IMR-90 (cell line): Measurements from ENCODE around the gene RELN. TPM values are rescaled to one million over a fixed set of nuclear protein-coding genes. Genes with fewer than 3 reads are reported as not detected.
A peak's percentile ranks its signal among the peaks of the same experiment; 100 is the strongest.

ENCODE experiments used
- ATAC-seq: fragments of 200-7000 bp; cut with Tn5 transposase; 2 replicates; pipeline ENCODE4 v1.9.1; 2020; ENCODE audit warnings: low read depth, mild to moderate bottlenecking, moderate library complexity
- BruUV-seq: library from RNA; stranded (reverse); fragments of 400-500 nt; replicated peaks from 2 replicates; lab custom pipeline; 2021; lab: Mats Ljungman, UMichigan
- CTCF ChIA-PET: fragments of 300-600 bp; formaldehyde crosslinking; extraction: SDS; loops from one replicate; lab custom pipeline; 2021; ENCODE audit warnings: antibody characterized with exemption; lab: Yijun Ruan, JAX
- POLR2A ChIA-PET: fragments of 300-600 bp; sonication (Branson Sonifier 250); formaldehyde crosslinking; loops from one replicate; lab custom pipeline; 2022; ENCODE audit warnings: antibody characterized with exemption; ENCODE audit not compliant: unreplicated experiment; lab: Charles Lee
- DNase-seq: peaks from one replicate; pipeline ENCODE4 v3.0.0; 2013
- H2AFZ ChIP-seq: replicated peaks from 2 replicates; pipeline ENCODE3; 2013; ENCODE audit warnings: low read length, mild to moderate bottlenecking; ENCODE audit not compliant: poor library complexity
- H2AK5ac ChIP-seq: 2 replicates; pipeline ENCODE4 v1.6.1; 2013; ENCODE audit warnings: low read depth, low read length, inconsistent platforms
- H2AK9ac ChIP-seq: replicated peaks from 2 replicates; pipeline ENCODE3; 2013; ENCODE audit warnings: mild to moderate bottlenecking, low read depth, low read length, moderate library complexity; ENCODE audit not compliant: poor library complexity
- H2BK120ac ChIP-seq: 2 replicates; pipeline ENCODE4 v1.6.1; 2013; ENCODE audit warnings: low read depth, low read length, inconsistent platforms
- H2BK15ac ChIP-seq: 3 replicates; pipeline ENCODE4 v1.6.1; 2013; ENCODE audit warnings: low read depth, low read length, inconsistent platforms
- H2BK20ac ChIP-seq: 2 replicates; pipeline ENCODE4 v1.6.1; 2013; ENCODE audit warnings: low read depth, mild to moderate bottlenecking, inconsistent platforms, low read length, moderate library complexity
- H2BK5ac ChIP-seq: 2 replicates; pipeline ENCODE4 v1.6.1; 2013; ENCODE audit warnings: mild to moderate bottlenecking, low read depth, low read length, inconsistent platforms; ENCODE audit not compliant: poor library complexity, severe bottlenecking
- H3K14ac ChIP-seq: replicated peaks from 2 replicates; pipeline ENCODE4 v1.6.1; 2013; ENCODE audit warnings: low read depth, low read length, inconsistent platforms
- H3K18ac ChIP-seq: 2 replicates; pipeline ENCODE4 v1.6.1; 2013; ENCODE audit warnings: low read depth, low read length, control low read depth
- H3K23ac ChIP-seq: 2 replicates; pipeline ENCODE4 v1.6.1; 2013; ENCODE audit warnings: low read depth, low read length, inconsistent platforms
- H3K27ac ChIP-seq: 2 replicates; pipeline ENCODE4 v1.5.1; 2013; ENCODE audit warnings: mild to moderate bottlenecking, control low read depth, low read length; ENCODE audit not compliant: insufficient read depth
- H3K27me3 ChIP-seq: 2 replicates; pipeline ENCODE4 v1.6.1; 2013; ENCODE audit warnings: low read length; ENCODE audit not compliant: control insufficient read depth, insufficient read depth
- H3K36me3 ChIP-seq: 2 replicates; pipeline ENCODE4 v1.6.1; 2013; ENCODE audit warnings: low read length, mixed read lengths; ENCODE audit not compliant: control insufficient read depth, insufficient read depth
- H3K4ac ChIP-seq: 2 replicates; pipeline ENCODE4 v1.6.1; 2013; ENCODE audit warnings: low read depth, low read length, inconsistent platforms
- H3K4me1 ChIP-seq: 2 replicates; pipeline ENCODE4 v1.6.1; 2013; ENCODE audit warnings: low read length, mixed read lengths; ENCODE audit not compliant: control insufficient read depth, insufficient read depth
- H3K4me2 ChIP-seq: 2 replicates; pipeline ENCODE4 v1.6.1; 2013; ENCODE audit warnings: low read depth, mild to moderate bottlenecking, control low read depth, low read length, moderate library complexity
- H3K4me3 ChIP-seq: 2 replicates; pipeline ENCODE4 v1.5.1; 2013; ENCODE audit warnings: low read depth, mild to moderate bottlenecking, control low read depth, low read length, moderate library complexity; ENCODE audit not compliant: insufficient read depth
- H3K56ac ChIP-seq: 2 replicates; pipeline ENCODE4 v1.6.1; 2013; ENCODE audit warnings: low read length, inconsistent platforms; ENCODE audit not compliant: insufficient read depth; ENCODE audit errors: extremely low read depth
- H3K79me1 ChIP-seq, 2 experiments: 2 replicates each; pipeline ENCODE4 v1.6.1; 2013; ENCODE audit warnings: low read length in 2 of 2, inconsistent platforms in 1 of 2, low read depth in 1 of 2
- H3K9ac ChIP-seq: 2 replicates; pipeline ENCODE4 v1.6.1; 2013; ENCODE audit warnings: low read depth, low read length, control low read depth
- H3K9me1 ChIP-seq: 2 replicates; pipeline ENCODE4 v1.6.1; 2013; ENCODE audit warnings: low read length, inconsistent platforms; ENCODE audit not compliant: insufficient read depth
- H3K9me3 ChIP-seq: 2 replicates; pipeline ENCODE4 v1.6.1; 2013; ENCODE audit warnings: low read length; ENCODE audit not compliant: control insufficient read depth, insufficient read depth
- H4K20me1 ChIP-seq: 2 replicates; pipeline ENCODE4 v1.6.1; 2013; ENCODE audit warnings: low read length, inconsistent platforms; ENCODE audit not compliant: insufficient read depth
- H4K5ac ChIP-seq: 2 replicates; pipeline ENCODE4 v1.6.1; 2013; ENCODE audit warnings: mild to moderate bottlenecking, low read depth, low read length, control low read depth
- H4K8ac ChIP-seq, 2 experiments: 2 replicates each; pipeline ENCODE4 v1.6.1; 2013; ENCODE audit warnings: low read depth in 2 of 2, low read length in 2 of 2, control low read depth in 1 of 2, inconsistent platforms in 1 of 2
- H4K91ac ChIP-seq: 2 replicates; pipeline ENCODE4 v1.6.1; 2013; ENCODE audit warnings: low read depth, low read length, inconsistent platforms; ENCODE audit not compliant: insufficient read depth
- CEBPB ChIP-seq: IDR thresholded peaks from 2 replicates; pipeline ENCODE4 v1.6.1; 2012; ENCODE audit warnings: low read depth, low read length, improper control_type of control experiment
- CHD1 ChIP-seq: IDR thresholded peaks from 2 replicates; pipeline ENCODE4 v1.6.1; 2012; ENCODE audit warnings: low read depth, low read length, improper control_type of control experiment
- CTCF ChIP-seq: conservative IDR thresholded peaks from 2 replicates; pipeline ENCODE4 v1.5.1; 2012; ENCODE audit warnings: mild to moderate bottlenecking, low read depth, low read length, improper control_type of control experiment
- FOS ChIP-seq: fragments of 150-350 bp; IDR thresholded peaks from 2 replicates; pipeline ENCODE4 v1.6.1; 2016; ENCODE audit warnings: low read depth, low read length
- MAFK ChIP-seq: IDR thresholded peaks from 2 replicates; pipeline ENCODE4 v1.6.1; 2012; ENCODE audit warnings: low read depth, low read length, improper control_type of control experiment
- MAZ ChIP-seq: IDR thresholded peaks from 2 replicates; pipeline ENCODE4 v1.6.1; 2012; ENCODE audit warnings: low read depth, mild to moderate bottlenecking, low read length, improper control_type of control experiment, moderate library complexity, borderline replicate concordance
- MXI1 ChIP-seq: IDR thresholded peaks from 2 replicates; pipeline ENCODE4 v1.6.1; 2012; ENCODE audit warnings: low read depth, mild to moderate bottlenecking, low read length, moderate library complexity, borderline replicate concordance
- NFE2L2 ChIP-seq: fragments of 150-350 bp; IDR thresholded peaks from 2 replicates; pipeline ENCODE4 v1.6.1; 2016; ENCODE audit warnings: low read depth, mild to moderate bottlenecking, low read length
- POLR2A ChIP-seq: IDR thresholded peaks from 2 replicates; pipeline ENCODE4 v1.6.1; 2012; ENCODE audit warnings: mild to moderate bottlenecking, low read depth, low read length
- RAD21 ChIP-seq: IDR thresholded peaks from 2 replicates; pipeline ENCODE4 v1.6.1; 2012; ENCODE audit warnings: low read length, improper control_type of control experiment
- WGBS, 2 experiments: methylation state at CpG; one replicate each; pipeline versions ENCODE4 v1.1.5 to v1.1.7; 2013; ENCODE audit warnings: missing lambda C conversion rate in 2 of 2; ENCODE audit not compliant: insufficient read length in 1 of 2; ENCODE audit errors: extremely low coverage in 2 of 2; 5-methylcytosine and 5-hydroxymethylcytosine counted together
- dilution Hi-C: fragments of 300-500 bp; cut with HindIII; formaldehyde crosslinking; loops from one replicate; pipeline ENCODE4 v1.14.3; 2018; ENCODE audit warnings: low sequenced_read_pairs; ENCODE audit not compliant: unreplicated experiment
- in situ Hi-C: fragments of 300-500 bp; cut with MboI; formaldehyde crosslinking; loops from 3 replicates; pipeline ENCODE4 v1.14.3; 2019; ENCODE audit warnings: low sequenced_read_pairs, inconsistent platforms, mixed read lengths
- intact Hi-C: fragments of 100-400 bp; cut with micrococcal nuclease; formaldehyde crosslinking; loops from 2 replicates; pipeline ENCODE4 v1.10.0; 2022
- polyA plus RNA-seq, 3 experiments: library from polyadenylated mRNA; depleted of rRNA; stranded (reverse); fragments of >200 nt; gene quantifications; 2 replicates each; pipeline ENCODE4 v1.2.3, GENCODE V29; 2012; ENCODE audit warnings: low replicate concordance in 1 of 3
- total RNA-seq: library from RNA; depleted of rRNA; stranded (reverse); fragments of >200 nt; gene quantifications from 2 replicates; pipeline ENCODE4 v1.2.3, GENCODE V29; 2012

Gene RELN
- total and polyA plus RNA-seq, 2 of the 4 experiments (the other 2 are of a cell fraction), result 14.7 to 23.7 TPM

GRCh38 chr7:103593691-103594090 is 395.8 kb downstream of the RELN start:
- Histone ChIP-seq H3K9me3 (no peaks in the 10 kb centered on the region), H2BK20ac (peak overlapping the region; percentile 48; the same call in 1 of the 2 replicates), H4K8ac (peak overlapping the region in 1 of 2 experiments; percentile 32; a peak in 1 of 4 replicates), H2BK5ac (peak overlapping the region; percentile 83), H2BK120ac (no peak overlapping the region; the same call in 1 of the 2 replicates), H3K14ac (no peak overlapping the region), H2BK15ac (no peak overlapping the region), H2AK9ac (no peak overlapping the region), H3K4me2 (peak overlapping the region; percentile 56; the same call in 1 of the 2 replicates), H3K56ac (no peak overlapping the region; the same call in 1 of the 2 replicates), H3K79me1 (no peaks in the 10 kb centered on the region), H4K20me1 (no peaks in the 10 kb centered on the region), H3K9ac (no peak overlapping the region), H3K4me1 (peaks cover 2% of the 10 kb centered on the region; the same call in 1 of the 2 replicates), H2AK5ac (no peak overlapping the region), H3K18ac (peak overlapping the region; percentile 65; the same call in 1 of the 2 replicates), H3K4ac (no peak overlapping the region), H4K5ac (no peak overlapping the region), H2AFZ (no peak overlapping the region), H3K4me3 (no peak overlapping the region), H3K23ac (no peak overlapping the region), H3K36me3 (no peaks in the 10 kb centered on the region), H3K27ac (no peak overlapping the region), H3K9me1 (no peaks in the 10 kb centered on the region), H3K27me3 (no peaks in the 10 kb centered on the region), H4K91ac (no peak overlapping the region)
- CTCF ChIA-PET, result no interaction called here
- POLR2A ChIA-PET, result no interaction called here
- peak; percentile 13 for DNase-seq
- in situ Hi-C loops, result no loop called here
- WGBS, 2 experiments, result no CpG with 5 or more reads among the region's 2 CpGs
- intact Hi-C loops, result loop anchor here (5.0 kb wide), 1 partner anchor 399 kb away; no protein-coding TSS in a partner anchor
- dilution Hi-C loops, result no loop called here
- ATAC-seq, result peak; percentile 27; the same call in 1 of the 2 replicates
- BruUV-seq, result no TSS peak
- no peak for TF ChIP-seq POLR2A
- no peak for TF ChIP-seq CEBPB
- TF ChIP-seq FOS, result no peak
- no peak for TF ChIP-seq MAFK
- TF ChIP-seq MAZ, result no peak
- TF ChIP-seq CHD1, result no peak
- TF ChIP-seq NFE2L2, result no peak
- TF ChIP-seq CTCF, result no peak
- no peak for TF ChIP-seq RAD21
- TF ChIP-seq MXI1, result no peak
